ENCODE measurements around the gene PLA2G4E.

PLA2G4E gene

GRCh38 chr15:42018306-42019224 is 2.3 kb downstream of the PLA2G4E start:
- no peak for DNase-seq (ENCODE audit: low read depth)
- H3K4me3 ChIP-seq (ENCODE audit: low read depth, low read length), result no peak overlapping the region
- no peak for TF ChIP-seq CTCF (IDR thresholded peaks at IDR 0.05; ENCODE audit: control insufficient read depth, extremely low read depth, insufficient read depth)

- DNase-seq (ENCODE audit: low read depth), result no peak
- no peak overlapping the region for H3K4me3 ChIP-seq (ENCODE audit: low read depth, low read length)
- TF ChIP-seq CTCF (IDR thresholded peaks at IDR 0.05; ENCODE audit: control insufficient read depth, extremely low read depth, insufficient read depth), result no peak
Observed at GRCh38 chr15:42016971-42017370, 3.9 kb downstream of the PLA2G4E start.

- no peak for DNase-seq (ENCODE audit: low read depth)
- H3K4me3 ChIP-seq (ENCODE audit: low read depth, low read length), result no peak overlapping the region
- no peak for TF ChIP-seq CTCF (IDR thresholded peaks at IDR 0.05; ENCODE audit: control insufficient read depth, extremely low read depth, insufficient read depth)
Observed at GRCh38 chr15:42014406-42014805, 6.4 kb downstream of the PLA2G4E start.

- TF ChIP-seq CTCF (IDR thresholded peaks at IDR 0.05; ENCODE audit: control insufficient read depth, extremely low read depth, insufficient read depth), result no peak
- no peak for DNase-seq (ENCODE audit: low read depth)
- no peak overlapping the region for H3K4me3 ChIP-seq (ENCODE audit: low read depth, low read length)
Observed at GRCh38 chr15:42012928-42013482, 7.8 kb downstream of the PLA2G4E start.

- no peak overlapping the region for H3K4me3 ChIP-seq (ENCODE audit: low read depth, low read length)
- DNase-seq (ENCODE audit: low read depth), result no peak
- TF ChIP-seq CTCF (IDR thresholded peaks at IDR 0.05; ENCODE audit: control insufficient read depth, extremely low read depth, insufficient read depth), result no peak
Observed at GRCh38 chr15:42012241-42012640, 8.6 kb downstream of the PLA2G4E start.

- no peak for DNase-seq (ENCODE audit: low read depth)
- no peak overlapping the region for H3K4me3 ChIP-seq (ENCODE audit: low read depth, low read length)
- TF ChIP-seq CTCF (IDR thresholded peaks at IDR 0.05; ENCODE audit: control insufficient read depth, extremely low read depth, insufficient read depth), result no peak
Observed at GRCh38 chr15:42011074-42011473, 9.8 kb downstream of the PLA2G4E start.

Data from LNCaP clone FGC (cell line).